A673 (cell line): ENCODE data around the gene SLC4A2. TPM values are rescaled to one million over a fixed set of nuclear protein-coding genes. Genes with fewer than 3 reads are reported as not detected.
A peak's percentile ranks its signal among the peaks of the same experiment; 100 is the strongest.

Experiments used
- BruUV-seq: library from RNA; stranded (reverse); fragments of 400-500 nt; replicated peaks from 2 replicates; lab custom pipeline; 2021; lab: Mats Ljungman, UMichigan
- CTCF ChIA-PET: fragments of 300-600 bp; sonication (Branson Sonifier 250); formaldehyde crosslinking; loops from one replicate; lab custom pipeline; 2022; ENCODE audit warnings: antibody characterized with exemption; lab: Charles Lee
- POLR2A ChIA-PET: fragments of 300-600 bp; sonication (Branson Sonifier 250); formaldehyde crosslinking; loops from one replicate; lab custom pipeline; 2022; ENCODE audit warnings: antibody characterized with exemption; ENCODE audit not compliant: low non-redundant PET; lab: Charles Lee
- DNase-seq: peaks from one replicate; pipeline ENCODE4 v3.0.0-alpha.2; 2015; ENCODE audit warnings: low spot score
- H3K27ac ChIP-seq: fragments of 200-600 bp; sonication (generic); 2 replicates; pipeline ENCODE4 v1.5.1; 2016; ENCODE audit warnings: mixed run types, low read depth, mild to moderate bottlenecking, mixed read lengths, antibody characterized with exemption, low read length; ENCODE audit not compliant: poor library complexity, severe bottlenecking
- H3K27me3 ChIP-seq: fragments of 200-600 bp; sonication (generic); replicated peaks from 2 replicates; pipeline ENCODE4 v1.6.1; 2017; ENCODE audit warnings: mixed run types, low read depth, mild to moderate bottlenecking, mixed read lengths, antibody characterized with exemption, low read length; ENCODE audit not compliant: insufficient read depth, poor library complexity
- H3K36me3 ChIP-seq: fragments of 200-600 bp; sonication (generic); 2 replicates; pipeline ENCODE4 v1.6.1; 2016; ENCODE audit warnings: mixed run types, mild to moderate bottlenecking, mixed read lengths, antibody characterized with exemption, low read length; ENCODE audit not compliant: insufficient read depth, poor library complexity, severe bottlenecking
- H3K4me1 ChIP-seq: fragments of 200-600 bp; sonication (generic); 2 replicates; pipeline ENCODE4 v1.6.1; 2017; ENCODE audit warnings: mixed run types, mild to moderate bottlenecking, mixed read lengths, antibody characterized with exemption, low read length; ENCODE audit not compliant: insufficient read depth, poor library complexity, severe bottlenecking
- H3K4me3 ChIP-seq: fragments of 200-600 bp; sonication (generic); 2 replicates; pipeline ENCODE4 v1.5.1; 2016; ENCODE audit warnings: low read depth, mixed run types, mild to moderate bottlenecking, mixed read lengths, low read length; ENCODE audit not compliant: poor library complexity, severe bottlenecking
- H3K9me3 ChIP-seq: fragments of 200-600 bp; sonication (generic); 2 replicates; pipeline ENCODE4 v1.6.1; 2016; ENCODE audit warnings: mixed run types, low read depth, mild to moderate bottlenecking, mixed read lengths, antibody characterized with exemption, low read length; ENCODE audit not compliant: poor library complexity, severe bottlenecking
- CTCF ChIP-seq: fragments of 300-800, 200-600 bp; sonication (generic); conservative IDR thresholded peaks from 2 replicates; pipeline ENCODE4 v1.5.1; 2017; ENCODE audit warnings: low read depth, mild to moderate bottlenecking, antibody characterized with exemption, low read length, moderate library complexity, mixed read lengths
- EZH2 ChIP-seq: fragments of 200-600 bp; sonication (generic); IDR thresholded peaks from 2 replicates; pipeline ENCODE4 v1.6.1; 2017; ENCODE audit warnings: borderline replicate concordance, low read depth, mild to moderate bottlenecking, mixed read lengths, antibody characterized with exemption, low read length; ENCODE audit not compliant: poor library complexity, severe bottlenecking
- intact Hi-C: fragments of 100-400 bp; cut with micrococcal nuclease; formaldehyde crosslinking; loops from one replicate; pipeline ENCODE4 v1.10.0; 2022; ENCODE audit not compliant: unreplicated experiment
- total RNA-seq: library from RNA; stranded (reverse); gene quantifications from 2 replicates; pipeline ENCODE4 v1.2.3, GENCODE V29; 2021

The SLC4A2 gene
- total RNA-seq, 1 experiment from 2014 or later = 222 TPM

DNA sequence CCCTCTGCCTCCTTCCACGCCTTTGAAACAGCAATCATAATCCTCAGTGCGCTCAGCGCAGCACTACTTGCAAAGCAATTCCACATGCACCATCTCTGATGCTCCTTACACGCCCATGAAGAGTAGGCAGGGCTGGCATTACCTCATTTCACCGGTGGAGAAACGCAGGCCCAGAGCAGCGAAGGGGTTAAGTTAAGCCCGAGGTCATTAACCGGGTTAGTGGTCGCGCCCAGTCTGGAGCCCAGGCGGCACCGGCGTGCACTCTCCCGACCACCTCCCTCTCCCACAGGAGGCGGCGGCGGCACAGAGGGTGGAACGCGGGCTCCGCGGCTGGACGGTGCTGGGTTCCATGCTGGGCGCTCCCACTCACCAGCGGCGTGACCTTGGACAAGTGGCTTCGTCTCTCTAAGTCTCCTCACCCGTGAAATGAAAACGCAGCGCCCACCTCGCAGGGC is 20.7 kb downstream of the SLC4A2 start:
- H3K36me3 ChIP-seq = peaks cover 23% of the 10 kb centered on the region
- DNase-seq = no peak
- BruUV-seq = TSS peak; percentile 60
- CTCF ChIA-PET = interaction anchor here (0.6 kb wide), 1 partner anchor 70 kb away, joined by 4 read pairs; no protein-coding TSS in a partner anchor
- TF ChIP-seq CTCF = no peak
- no peak for TF ChIP-seq EZH2
- no peaks in the 10 kb centered on the region for H3K9me3 ChIP-seq
- H3K27me3 ChIP-seq = no peaks in the 10 kb centered on the region
- H3K4me1 ChIP-seq = peaks cover 37% of the 10 kb centered on the region
- H3K4me3 ChIP-seq = peak overlapping the region; percentile 99
- intact Hi-C loops = no loop called here
- POLR2A ChIA-PET = interaction anchor here (0.7 kb wide), 1 partner anchor 271 kb away, joined by 3 read pairs; no protein-coding TSS in a partner anchor
- H3K27ac ChIP-seq = peak overlapping the region; percentile 95

- TF ChIP-seq EZH2 = no peak
- no peak for TF ChIP-seq CTCF
- no peaks in the 10 kb centered on the region for H3K9me3 ChIP-seq
- H3K4me3 ChIP-seq = peak within 1 kb of the TSS; percentile 99
- ChIA-PET POLR2A (interaction anchor here (0.7 kb wide), 1 partner anchor 271 kb away, joined by 3 read pairs; no protein-coding TSS in a partner anchor), CTCF (no interaction called here)
- peak within 1 kb of the TSS; percentile 95 for H3K27ac ChIP-seq
- H3K27me3 ChIP-seq = no peaks in the 10 kb centered on the region
- DNase-seq = peak; percentile 96
- intact Hi-C loops = no loop called here
- H3K36me3 ChIP-seq = peaks cover 17% of the 10 kb centered on the region
- BruUV-seq = no TSS peak
- peaks cover 41% of the 10 kb centered on the region for H3K4me1 ChIP-seq
Observed at GRCh38 chr7:151080522-151081169, 21.3 kb downstream of the SLC4A2 start, which contains the start of gene FASTK. Gene FASTK (minus strand): TSS chr7:151080809. CDS start chr7:151080766, 43 bp downstream.

- intact Hi-C loops = no loop called here
- H3K36me3 ChIP-seq = peaks cover 10% of the 10 kb centered on the region
- no peak for TF ChIP-seq EZH2
- TF ChIP-seq CTCF = no peak
- DNase-seq = no peak
- H3K27me3 ChIP-seq = no peaks in the 10 kb centered on the region
- H3K4me1 ChIP-seq = peaks cover 45% of the 10 kb centered on the region
- H3K9me3 ChIP-seq = no peaks in the 10 kb centered on the region
- BruUV-seq = no TSS peak
- peak overlapping the region; percentile 99 for H3K4me3 ChIP-seq
- ChIA-PET POLR2A (no interaction called here), CTCF (no interaction called here)
- H3K27ac ChIP-seq = peak overlapping the region; percentile 95
Observed at GRCh38 chr7:151081170-151082101, 22.0 kb downstream of the SLC4A2 start.
